OCI-LY7 (cell line): ENCODE measurements around the gene FAM187B. TPM values are rescaled to one million over a fixed set of nuclear protein-coding genes. Genes with fewer than 3 reads are reported as not detected.
A peak's percentile ranks its signal among the peaks of the same experiment; 100 is the strongest.

Source experiments
- BruUV-seq: library from RNA; stranded (reverse); fragments of 400-500 nt; replicated peaks from 2 replicates; lab custom pipeline; 2021; lab: Mats Ljungman, UMichigan
- CTCF ChIA-PET: fragments of 300-600 bp; sonication (Branson Sonifier 250); formaldehyde crosslinking; loops from one replicate; lab custom pipeline; 2022; ENCODE audit warnings: antibody characterized with exemption; ENCODE audit not compliant: unreplicated experiment; lab: Charles Lee
- POLR2A ChIA-PET: fragments of 300-600 bp; sonication (Branson Sonifier 250); formaldehyde crosslinking; loops from one replicate; lab custom pipeline; 2022; ENCODE audit warnings: antibody characterized with exemption; lab: Charles Lee
- DNase-seq: peaks from one replicate; pipeline ENCODE4 v3.0.0-alpha.2; 2015; ENCODE audit warnings: low spot score
- H2AFZ ChIP-seq: fragments of 200-600 bp; sonication (generic), shearing (Covaris generic); 2 replicates; pipeline ENCODE4 v1.6.1; 2014; ENCODE audit warnings: mild to moderate bottlenecking, antibody characterized with exemption, low read length, moderate library complexity
- H3K27ac ChIP-seq: fragments of 200-600 bp; sonication (generic); 2 replicates; pipeline ENCODE4 v1.5.1; 2014; ENCODE audit warnings: mixed run types, low read depth, mild to moderate bottlenecking, moderate library complexity, low read length, inconsistent platforms; ENCODE audit not compliant: poor library complexity, severe bottlenecking
- H3K36me3 ChIP-seq: fragments of 200-600 bp; sonication (generic); 2 replicates; pipeline ENCODE4 v1.6.1; 2014; ENCODE audit warnings: mild to moderate bottlenecking, antibody characterized with exemption, low read length, moderate library complexity, mixed read lengths; ENCODE audit not compliant: insufficient read depth
- H3K4me1 ChIP-seq: fragments of 200-600 bp; sonication (generic); 2 replicates; pipeline ENCODE4 v1.5.1; 2014; ENCODE audit warnings: mild to moderate bottlenecking, low read length; ENCODE audit not compliant: insufficient read depth, poor library complexity, severe bottlenecking
- H3K4me2 ChIP-seq: fragments of 200-600 bp; sonication (generic); 2 replicates; pipeline ENCODE4 v1.6.1; 2014; ENCODE audit warnings: mild to moderate bottlenecking, low read length
- H3K4me3 ChIP-seq: fragments of 200-600 bp; sonication (generic); 2 replicates; pipeline ENCODE4 v1.5.1; 2014; ENCODE audit warnings: mild to moderate bottlenecking, low read depth, low read length; ENCODE audit not compliant: poor library complexity, severe bottlenecking
- H3K79me2 ChIP-seq: fragments of 200-600 bp; sonication (generic); 2 replicates; pipeline ENCODE4 v1.6.1; 2016; ENCODE audit warnings: low read depth, mild to moderate bottlenecking, low read length, moderate library complexity, mixed read lengths; ENCODE audit not compliant: insufficient read depth
- H3K9me2 ChIP-seq: fragments of 200-600 bp; sonication (generic); 2 replicates; pipeline ENCODE4 v1.6.1; 2016; ENCODE audit warnings: mild to moderate bottlenecking, low read length, mixed read lengths; ENCODE audit not compliant: insufficient read depth
- H3K9me3 ChIP-seq: fragments of 200-600 bp; sonication (generic); 2 replicates; pipeline ENCODE4 v1.6.1; 2014; ENCODE audit warnings: mild to moderate bottlenecking, mixed run types, low read length, mixed read lengths
- H4K20me1 ChIP-seq: fragments of 200-600 bp; sonication (generic); 2 replicates; pipeline ENCODE4 v1.6.1; 2014; ENCODE audit warnings: mild to moderate bottlenecking, antibody characterized with exemption, low read length, moderate library complexity, mixed read lengths; ENCODE audit not compliant: insufficient read depth
- CTCF ChIP-seq: fragments of 200-600 bp; sonication (generic); conservative IDR thresholded peaks from 2 replicates; pipeline ENCODE4 v1.5.1; 2014; ENCODE audit warnings: mild to moderate bottlenecking, antibody characterized with exemption, low read length, moderate library complexity, mixed read lengths
- EZH2phosphoT487 ChIP-seq: fragments of 200-600 bp; sonication (generic); IDR thresholded peaks from 2 replicates; pipeline ENCODE4 v1.6.1; 2018; ENCODE audit warnings: low read depth, borderline replicate concordance, mild to moderate bottlenecking, mixed run types, antibody characterized with exemption, low read length, moderate library complexity, mixed read lengths
- intact Hi-C: fragments of 100-400 bp; cut with micrococcal nuclease; formaldehyde crosslinking; loops from one replicate; pipeline ENCODE4 v1.10.0; 2022; ENCODE audit not compliant: unreplicated experiment
- total RNA-seq, 2 experiments: library from RNA; depleted of rRNA in 1 of 2; stranded (reverse); fragments of >200 nt in 1 of 2; shearing (Covaris generic) in 1 of 2; gene quantifications; 2 replicates each; pipeline ENCODE4 v1.2.3, GENCODE V29; 2014 to 2022

Gene FAM187B
- total RNA-seq, 2 experiments from 2014 or later: not detected

DNA sequence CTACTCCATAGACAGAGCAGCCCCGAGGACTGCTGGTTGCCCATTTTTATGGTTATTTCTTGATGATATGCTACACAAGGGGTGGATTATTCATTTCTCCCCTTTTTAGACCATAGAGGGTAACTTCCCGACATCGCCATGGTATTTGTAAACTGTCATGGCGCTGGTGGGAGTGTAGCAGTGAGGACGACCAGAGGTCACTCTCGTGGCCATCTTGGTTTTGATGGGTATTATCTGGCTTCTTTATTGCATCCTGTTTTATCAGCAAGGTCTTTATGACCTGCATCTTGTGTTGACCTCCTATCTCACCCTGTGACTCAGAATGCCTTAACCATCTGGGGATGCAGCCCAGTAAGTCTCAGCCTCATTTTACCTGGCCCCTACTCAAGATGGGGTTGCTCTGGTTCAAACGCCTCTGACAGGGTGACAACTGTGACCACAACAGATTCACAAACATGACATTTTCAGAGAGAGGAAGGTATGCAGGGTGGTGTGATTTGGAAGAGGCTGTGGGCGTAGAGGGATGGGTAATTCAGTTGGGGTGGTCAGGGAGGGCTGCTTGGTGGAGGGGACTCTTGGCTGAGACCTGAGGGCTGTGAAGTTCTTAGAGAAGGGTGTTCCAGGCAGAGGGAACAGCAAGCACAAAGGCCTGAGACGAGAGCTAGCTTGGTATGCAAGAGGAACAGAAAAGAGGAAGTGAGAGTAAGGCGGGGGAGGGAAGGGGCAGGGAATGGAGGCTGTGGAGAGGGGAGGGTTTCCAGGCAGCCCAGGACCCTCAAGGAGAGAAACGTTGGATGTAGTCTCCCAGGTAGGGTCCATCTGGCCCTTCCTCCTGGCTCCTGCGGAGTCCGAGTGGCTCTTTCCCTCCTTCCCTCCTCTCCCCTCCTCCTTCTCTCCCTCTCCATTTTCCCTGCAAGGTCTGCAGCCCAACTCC is 23.5 kb downstream of the FAM187B start:
- H3K4me2 ChIP-seq: peak overlapping the region; percentile 81
- peak overlapping the region; percentile 60; the same call in 1 of the 2 replicates for H2AFZ ChIP-seq
- BruUV-seq: no TSS peak
- TF ChIP-seq CTCF: no peak
- TF ChIP-seq EZH2phosphoT487: no peak
- no peaks in the 10 kb centered on the region for H4K20me1 ChIP-seq
- no peaks in the 10 kb centered on the region for H3K79me2 ChIP-seq
- intact Hi-C loops: no loop called here
- H3K27ac ChIP-seq: peak overlapping the region; percentile 94
- CTCF ChIA-PET: no interaction called here
- H3K9me3 ChIP-seq: peaks cover 4% of the 10 kb centered on the region; the same call in 1 of the 2 replicates
- H3K36me3 ChIP-seq: no peaks in the 10 kb centered on the region
- POLR2A ChIA-PET: interaction anchor here (0.7 kb wide), 2 partner anchors 12 to 67 kb away, joined by 3 read pairs; no protein-coding TSS in a partner anchor
- peaks cover 59% of the 10 kb centered on the region for H3K4me1 ChIP-seq
- H3K9me2 ChIP-seq: no peaks in the 10 kb centered on the region
- H3K4me3 ChIP-seq: peak overlapping the region; percentile 53
- peak; percentile 90 for DNase-seq

DNA sequence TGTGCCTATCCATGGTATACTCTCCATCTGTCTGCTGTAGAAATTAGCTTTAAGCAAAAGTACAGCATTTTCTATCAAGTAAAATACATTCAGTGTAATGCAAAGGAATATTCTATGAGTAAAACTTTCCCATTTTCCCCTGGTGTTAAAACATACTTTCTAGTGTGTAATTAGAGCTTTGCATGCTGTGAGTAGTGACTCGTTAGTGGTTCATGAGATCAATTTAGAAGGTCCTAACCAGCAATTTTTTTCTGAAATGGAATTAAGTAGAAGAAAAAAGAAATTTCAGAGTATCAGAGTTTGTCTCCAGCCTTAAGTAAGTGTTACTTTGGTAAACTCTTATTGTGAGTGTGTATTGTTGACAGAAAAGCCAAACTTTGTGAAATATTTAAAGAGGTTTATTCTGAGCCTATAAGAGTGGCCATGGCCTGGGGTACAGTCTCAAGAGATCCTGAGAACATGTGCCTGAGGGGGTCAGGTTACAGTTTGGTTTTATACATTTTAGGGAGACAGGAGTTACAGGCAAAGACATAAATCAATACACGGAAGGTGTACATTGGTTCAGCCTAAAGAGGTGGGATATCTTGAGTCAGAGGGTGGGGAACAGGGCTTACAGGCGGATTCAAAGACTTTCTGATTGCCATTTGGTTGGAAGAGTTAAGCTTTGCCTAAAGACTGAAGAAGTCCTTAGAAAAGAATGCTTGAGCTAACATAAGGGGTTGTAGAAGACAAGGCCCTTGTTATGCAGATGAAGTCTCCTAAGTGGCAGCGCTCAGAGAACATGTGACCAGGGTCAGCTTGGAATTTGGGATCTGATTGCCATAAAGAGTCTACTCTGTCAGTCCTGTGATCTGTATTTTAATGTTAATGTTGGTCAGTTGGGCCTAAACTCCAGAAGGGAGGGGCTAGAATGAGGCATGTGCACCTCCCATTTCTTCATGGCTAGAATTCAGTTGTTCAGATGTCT is 25.5 kb downstream of the FAM187B start:
- Histone ChIP-seq H3K4me2 (no peak overlapping the region), H3K79me2 (no peaks in the 10 kb centered on the region), H4K20me1 (no peaks in the 10 kb centered on the region), H3K9me3 (peaks cover 1% of the 10 kb centered on the region; the same call in 1 of the 2 replicates), H3K4me1 (peaks cover 50% of the 10 kb centered on the region), H3K36me3 (no peaks in the 10 kb centered on the region), H2AFZ (peak overlapping the region; percentile 60; the same call in 1 of the 2 replicates), H3K4me3 (no peak overlapping the region), H3K9me2 (no peaks in the 10 kb centered on the region), H3K27ac (no peak overlapping the region)
- no TSS peak for BruUV-seq
- intact Hi-C loops: no loop called here
- TF ChIP-seq CTCF (no peak), EZH2phosphoT487 (no peak)
- CTCF ChIA-PET: interaction anchor here (0.6 kb wide), 1 partner anchor 34 kb away, joined by 3 read pairs; no protein-coding TSS in a partner anchor
- POLR2A ChIA-PET: interaction anchor here (0.5 to 1.1 kb wide), 4 partner anchors 19 to 99 kb away, joined by 3 to 7 read pairs (median 3); no protein-coding TSS in a partner anchor
- DNase-seq: no peak
